Coronary artery (tissue), 2 donors: ENCODE results near the gene SLFN12.

Experiments used
- DNase-seq: peaks from one replicate; pipeline ENCODE4 v3.0.0-alpha.2; 2017; ENCODE audit warnings: low spot score
- H3K27ac ChIP-seq, 2 donors: fragments of 200-600 bp; sonication (generic); one replicate each; pipeline ENCODE4 v1.5.1; 2016 to 2019
- H3K4me3 ChIP-seq: fragments of 200-600 bp; sonication (generic); 2 replicates; pipeline ENCODE4 v1.5.1; 2016; ENCODE audit warnings: mild to moderate bottlenecking, moderate library complexity
- TF ChIP-seq, protein P1 (sequence below): fragments of 200-600 bp; sonication (generic); IDR thresholded peaks from one replicate; pipeline ENCODE4 v1.5.1; 2019; ENCODE audit warnings: antibody characterized with exemption

The SLFN12 gene

DNA sequence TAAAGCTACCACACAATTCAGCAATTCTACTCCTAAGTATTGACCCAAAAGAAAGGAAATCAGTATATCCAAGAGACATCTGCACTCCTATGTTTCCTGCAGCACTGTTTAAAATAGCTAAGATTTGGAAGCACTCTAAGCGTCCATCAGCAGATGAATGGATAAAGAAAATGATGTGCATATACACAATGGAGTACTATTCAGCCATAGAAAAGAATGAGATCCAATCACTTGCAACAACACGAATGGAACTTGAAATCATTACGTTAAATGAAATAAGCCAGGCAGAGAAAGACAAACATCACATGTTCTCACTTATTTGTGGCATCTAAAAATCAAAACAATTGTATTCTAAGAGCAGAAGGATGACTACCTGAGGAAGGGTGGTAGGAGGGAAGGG is 60.4 kb downstream of the SLFN12 start:
- peak overlapping the region; percentile 84 for H3K4me3 ChIP-seq
- TF ChIP-seq, protein P1, sequence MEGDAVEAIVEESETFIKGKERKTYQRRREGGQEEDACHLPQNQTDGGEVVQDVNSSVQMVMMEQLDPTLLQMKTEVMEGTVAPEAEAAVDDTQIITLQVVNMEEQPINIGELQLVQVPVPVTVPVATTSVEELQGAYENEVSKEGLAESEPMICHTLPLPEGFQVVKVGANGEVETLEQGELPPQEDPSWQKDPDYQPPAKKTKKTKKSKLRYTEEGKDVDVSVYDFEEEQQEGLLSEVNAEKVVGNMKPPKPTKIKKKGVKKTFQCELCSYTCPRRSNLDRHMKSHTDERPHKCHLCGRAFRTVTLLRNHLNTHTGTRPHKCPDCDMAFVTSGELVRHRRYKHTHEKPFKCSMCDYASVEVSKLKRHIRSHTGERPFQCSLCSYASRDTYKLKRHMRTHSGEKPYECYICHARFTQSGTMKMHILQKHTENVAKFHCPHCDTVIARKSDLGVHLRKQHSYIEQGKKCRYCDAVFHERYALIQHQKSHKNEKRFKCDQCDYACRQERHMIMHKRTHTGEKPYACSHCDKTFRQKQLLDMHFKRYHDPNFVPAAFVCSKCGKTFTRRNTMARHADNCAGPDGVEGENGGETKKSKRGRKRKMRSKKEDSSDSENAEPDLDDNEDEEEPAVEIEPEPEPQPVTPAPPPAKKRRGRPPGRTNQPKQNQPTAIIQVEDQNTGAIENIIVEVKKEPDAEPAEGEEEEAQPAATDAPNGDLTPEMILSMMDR: no peak

DNA sequence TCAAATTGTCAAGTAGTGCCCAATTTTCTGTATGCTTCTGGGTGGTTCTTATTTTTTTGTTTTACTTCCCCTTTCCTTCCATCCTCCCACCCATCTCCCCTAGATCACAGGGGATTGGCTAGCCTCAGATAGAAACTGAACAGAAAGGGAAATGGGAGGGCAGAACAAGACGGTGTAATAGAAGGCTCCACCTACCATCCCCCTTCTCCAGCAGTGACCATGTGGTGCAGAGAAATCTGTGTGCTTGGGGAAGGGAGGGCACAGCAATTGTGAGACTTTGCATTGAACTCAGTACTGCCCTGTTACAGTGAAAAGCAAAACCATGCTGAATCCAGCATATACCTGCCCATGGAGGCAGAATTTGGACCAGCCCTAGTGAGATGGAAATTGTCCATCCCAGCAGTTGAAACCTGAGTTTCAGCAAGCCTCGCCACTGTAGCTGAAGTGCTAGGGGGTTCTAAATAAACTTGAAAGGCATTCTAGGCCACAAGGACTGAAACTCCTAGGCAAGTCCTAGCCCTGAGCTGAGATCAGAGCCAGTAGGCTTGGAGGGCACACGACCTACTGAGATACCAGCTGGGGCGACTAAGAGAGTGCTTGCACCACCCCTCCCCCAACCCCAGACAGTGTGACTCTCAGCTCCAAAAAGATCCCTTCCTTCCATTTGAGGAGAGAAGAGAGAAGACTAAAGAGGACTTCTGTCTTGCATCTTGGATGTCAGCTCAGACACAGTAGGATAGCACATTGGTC is 64.0 kb downstream of the SLFN12 start:
- no peak for DNase-seq
- Histone ChIP-seq H3K27ac (no peak overlapping the region), H3K4me3 (no peak overlapping the region)
- TF ChIP-seq, protein P1: no peak

More for the DNA sequence above, 60.4 kb downstream of the SLFN12 start:
- DNase-seq: no peak
- H3K27ac ChIP-seq: no peak overlapping the region

DNA sequence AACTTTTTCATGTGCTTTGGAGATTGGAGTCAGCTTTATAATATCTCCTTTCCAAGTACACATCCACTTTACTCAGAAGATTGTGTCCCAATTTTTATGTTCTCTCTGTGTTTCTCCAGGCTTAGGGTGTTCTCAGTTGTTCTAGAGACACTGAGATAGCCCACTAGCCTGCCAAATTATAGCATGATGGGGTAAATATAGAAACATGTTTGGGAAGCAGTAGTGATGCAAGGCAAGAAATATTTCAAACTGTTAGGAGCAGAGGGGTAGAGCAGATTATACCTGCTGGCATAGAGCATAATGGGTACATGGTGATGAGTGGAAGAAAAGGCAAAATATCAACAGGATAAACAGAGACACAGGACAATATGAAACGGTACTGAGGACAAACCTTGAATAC is 71.3 kb downstream of the SLFN12 start:
- TF ChIP-seq, protein P1: no peak
- Histone ChIP-seq H3K4me3 (no peak overlapping the region), H3K27ac (no peak overlapping the region)

More for the DNA sequence above, 71.3 kb downstream of the SLFN12 start:
- DNase-seq: no peak
